Skeletal muscle tissue (tissue), 2 donors: ENCODE measurements around the gene CHEK2. TPM values are rescaled to one million over a fixed set of nuclear protein-coding genes. Genes with fewer than 3 reads are reported as not detected.

Source experiments
- small RNA-seq: library from RNA; depleted of rRNA; stranded (forward); fragments of <200 nt; gene quantifications from one replicate; pipeline ENCODE3, GENCODE V24; 2014
- total RNA-seq: library from RNA; depleted of rRNA; stranded (reverse); fragments of >200 nt; gene quantifications from one replicate; pipeline ENCODE4 v1.2.3, GENCODE V29; 2014

Gene CHEK2
- total RNA-seq, 1 donor from 2014 or later, result 12.5 TPM

Small RNA genes lying within 50 kb of the gene (small RNA-seq; reads per million reads assigned to genes)
- gene RN7SL162P, result not detected

Other genes with a start within 250 kb of the CHEK2 start
- gene TTC28, start 62.0 kb downstream of the CHEK2 start, total RNA-seq, result 27.1 TPM
- gene HSCB, start 219 bp upstream of the CHEK2 start, total RNA-seq, result 16.7 TPM
- 16.2 TPM for gene CCDC117, start 30.9 kb upstream of the CHEK2 start, total RNA-seq
- gene XBP1, start 58.7 kb upstream of the CHEK2 start, total RNA-seq, result 126 TPM
- 7.3 TPM for gene ZNRF3, start 141.8 kb upstream of the CHEK2 start, total RNA-seq